Kidney capillary endothelial cell (primary cell): ENCODE measurements around the gene CD300LG.
"Not testable (repeated sequence)": the region's sequence is repeated elsewhere in the genome, so short reads cannot be mapped to it uniquely, and the experiment has no call there.

Source experiments
- DNase-seq: peaks from one replicate; pipeline ENCODE4 v3.0.0-alpha.2; 2018; ENCODE audit warnings: low spot score

CD300LG gene

GRCh38 chr17:43879723-43880419, 32.9 kb downstream of the CD300LG start:
- DNase-seq, result no peak

DNA sequence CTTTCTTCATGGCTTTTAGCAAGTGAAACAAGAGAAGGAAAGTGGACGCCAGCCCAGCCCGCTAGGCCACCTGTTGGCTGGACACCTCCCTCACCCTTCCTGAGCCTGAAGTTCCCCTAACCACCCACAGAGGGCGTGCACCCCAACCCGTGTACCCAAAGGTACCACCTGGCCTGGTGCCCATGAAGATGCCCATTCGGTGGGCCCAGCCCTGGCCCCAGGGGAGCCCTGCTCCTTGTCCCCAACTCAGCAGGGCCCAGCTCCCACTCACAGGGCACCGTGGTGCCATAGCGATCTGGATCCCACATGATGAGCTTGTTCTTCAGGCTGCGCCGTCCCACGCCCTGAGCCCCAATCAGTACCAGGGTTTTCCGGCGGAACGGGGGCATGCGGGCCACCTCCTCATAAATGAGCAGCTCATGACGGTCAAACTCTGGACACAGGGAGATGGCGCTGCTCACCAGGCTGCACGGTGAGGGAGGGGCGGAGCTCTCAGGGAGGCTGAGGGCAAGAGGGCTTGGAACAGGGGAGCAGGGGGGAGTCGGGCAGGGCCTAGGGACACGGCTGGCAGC, 33.5 kb downstream of the CD300LG start:
- no peak for DNase-seq

- DNase-seq, result no peak
Observed at GRCh38 chr17:43881181-43881580, 34.2 kb downstream of the CD300LG start.

GRCh38 chr17:43881758-43882505, 35.0 kb downstream of the CD300LG start:
- no peak for DNase-seq

- no peak for DNase-seq
Observed at GRCh38 chr17:43882761-43883415, 35.9 kb downstream of the CD300LG start.

DNA sequence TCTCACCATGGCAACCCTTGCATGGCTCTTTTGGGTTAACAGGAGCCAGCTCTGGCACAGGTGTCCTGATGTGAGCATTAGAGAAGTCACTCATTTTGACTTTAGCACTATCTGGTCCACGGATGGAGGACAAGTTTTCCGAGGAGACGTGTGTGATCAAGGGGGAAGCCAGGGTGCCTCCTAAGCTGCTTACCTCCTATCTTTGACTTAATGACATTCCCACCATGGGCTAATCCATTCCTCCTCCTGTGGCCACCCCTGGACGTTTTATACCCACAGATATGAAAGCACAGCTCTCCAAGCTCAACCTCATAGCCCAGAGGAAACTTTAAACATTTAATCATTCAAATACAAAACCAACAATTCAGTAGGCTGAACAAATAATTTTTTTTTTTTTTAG, 41.6 kb downstream of the CD300LG start:
- DNase-seq, result no peak

DNA sequence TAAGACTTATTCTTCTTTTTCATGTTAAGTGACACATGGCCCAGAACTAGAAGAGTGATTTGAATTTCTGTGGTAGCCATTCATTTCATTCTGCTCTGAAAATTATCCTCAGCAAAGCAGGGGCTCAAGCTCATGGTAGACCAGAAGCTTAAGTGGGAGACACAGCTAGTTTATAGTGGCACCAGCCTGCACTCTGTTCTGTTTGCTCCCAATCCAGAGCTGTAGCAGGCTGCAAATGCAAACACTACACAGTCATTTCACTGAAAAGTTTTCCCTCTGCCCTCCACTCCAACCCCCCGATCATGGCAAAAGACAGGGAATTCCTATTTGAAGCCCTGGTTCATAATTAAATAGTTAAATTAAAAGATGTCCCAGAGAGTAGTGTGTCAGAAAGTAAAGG, 43.3 kb downstream of the CD300LG start:
- no peak for DNase-seq

DNA sequence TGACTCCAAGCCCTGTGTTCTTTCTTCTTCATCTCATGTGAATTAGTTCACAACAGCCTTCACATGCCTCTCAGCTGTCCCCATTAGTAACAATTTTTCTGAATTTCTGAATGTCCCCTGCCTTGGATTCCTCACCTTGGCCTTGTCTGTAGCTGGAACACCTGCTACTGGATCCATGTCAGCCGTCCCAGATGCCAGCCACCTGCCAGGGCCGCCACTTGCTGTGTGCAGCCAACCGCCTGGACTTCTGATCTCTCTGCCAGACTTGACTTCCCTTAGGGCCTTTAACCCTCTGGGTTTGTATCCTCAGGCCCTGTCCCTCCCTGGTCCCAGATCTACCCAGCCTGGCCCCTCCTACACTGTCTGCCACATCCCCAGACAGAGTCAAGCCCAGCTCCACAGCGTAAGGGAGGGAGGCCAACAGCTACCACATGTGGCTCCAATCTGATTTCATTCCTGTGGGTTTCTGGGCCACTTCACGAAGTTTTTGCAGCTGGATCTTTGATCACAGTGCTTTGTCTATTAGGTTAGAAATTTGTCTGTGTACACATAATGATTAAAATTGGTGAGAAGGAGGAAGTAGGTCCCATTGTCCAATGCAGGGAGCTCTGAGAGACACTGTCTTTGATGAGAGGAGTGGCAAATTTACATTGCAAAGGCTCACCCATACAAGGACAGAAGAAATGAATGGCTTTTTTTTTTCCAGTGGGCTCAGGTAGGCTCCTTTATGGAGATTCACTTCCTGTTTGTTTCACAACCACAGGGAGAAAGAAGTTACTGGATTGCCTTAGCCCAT, 45.1 kb downstream of the CD300LG start:
- no peak for DNase-seq

GRCh38 chr17:43892647-43892952, 45.6 kb downstream of the CD300LG start:
- no peak for DNase-seq

DNA sequence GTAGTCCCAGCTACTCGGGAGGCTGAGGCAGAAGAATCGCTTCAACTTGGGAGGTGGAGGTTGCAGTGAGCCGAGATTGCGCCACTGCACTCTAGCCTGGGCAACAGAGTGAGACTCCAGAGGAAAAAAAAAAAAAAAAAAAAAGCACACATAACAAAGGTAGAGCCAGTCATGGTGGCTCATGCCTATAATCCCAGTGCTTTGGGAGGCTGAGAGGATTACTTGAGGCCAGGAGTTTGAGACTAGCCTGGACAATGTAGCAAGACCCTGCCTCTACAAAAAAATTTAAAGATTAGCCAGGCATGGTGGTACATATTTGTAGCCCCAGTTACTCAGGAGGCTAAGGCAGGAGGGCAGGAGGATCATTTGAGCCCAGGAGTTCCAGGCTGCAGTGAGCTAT, 47.5 kb downstream of the CD300LG start:
- DNase-seq, result not testable (repeated sequence)

- DNase-seq, result no peak
Observed at GRCh38 chr17:43897831-43898230, 50.9 kb downstream of the CD300LG start.

- DNase-seq, result no peak
Observed at GRCh38 chr17:43898446-43898845, 51.5 kb downstream of the CD300LG start.

DNA sequence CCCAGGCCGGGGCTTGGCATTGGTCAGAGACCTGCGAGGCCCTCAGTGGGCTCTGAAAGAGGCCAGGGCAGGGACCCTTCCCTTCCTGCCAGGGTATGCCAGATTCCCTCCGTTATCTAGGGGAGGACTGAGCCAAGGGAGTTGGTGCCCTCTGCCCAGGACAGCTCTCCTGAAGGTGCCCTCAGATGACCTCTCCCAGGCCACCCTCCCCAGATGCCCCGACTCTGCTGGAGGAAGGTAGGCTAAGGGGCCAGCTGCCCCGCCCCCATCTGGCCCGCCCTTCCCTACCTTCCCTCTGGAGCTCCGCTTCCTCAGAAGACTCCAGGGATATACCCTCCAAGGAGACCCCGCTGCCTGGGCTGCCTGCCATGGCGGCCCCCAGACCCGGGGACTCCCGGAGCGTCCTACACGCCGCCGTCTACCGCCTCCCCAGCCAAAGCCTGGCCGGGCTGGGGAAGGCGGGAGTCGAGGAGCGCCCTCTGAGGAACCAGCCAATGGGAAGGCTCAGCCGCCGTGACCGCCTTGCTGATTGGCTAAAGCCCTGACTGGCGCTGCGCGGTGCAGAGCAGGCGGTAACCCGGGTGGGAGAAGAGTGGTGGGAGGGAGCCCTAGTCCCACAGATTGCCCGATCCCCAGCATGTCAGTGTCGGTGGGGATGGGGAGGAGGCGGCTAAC, 53.3 kb downstream of the CD300LG start:
- DNase-seq, result peak; percentile 68

GRCh38 chr17:43900858-43901754, 54.1 kb downstream of the CD300LG start:
- DNase-seq, result no peak

DNA sequence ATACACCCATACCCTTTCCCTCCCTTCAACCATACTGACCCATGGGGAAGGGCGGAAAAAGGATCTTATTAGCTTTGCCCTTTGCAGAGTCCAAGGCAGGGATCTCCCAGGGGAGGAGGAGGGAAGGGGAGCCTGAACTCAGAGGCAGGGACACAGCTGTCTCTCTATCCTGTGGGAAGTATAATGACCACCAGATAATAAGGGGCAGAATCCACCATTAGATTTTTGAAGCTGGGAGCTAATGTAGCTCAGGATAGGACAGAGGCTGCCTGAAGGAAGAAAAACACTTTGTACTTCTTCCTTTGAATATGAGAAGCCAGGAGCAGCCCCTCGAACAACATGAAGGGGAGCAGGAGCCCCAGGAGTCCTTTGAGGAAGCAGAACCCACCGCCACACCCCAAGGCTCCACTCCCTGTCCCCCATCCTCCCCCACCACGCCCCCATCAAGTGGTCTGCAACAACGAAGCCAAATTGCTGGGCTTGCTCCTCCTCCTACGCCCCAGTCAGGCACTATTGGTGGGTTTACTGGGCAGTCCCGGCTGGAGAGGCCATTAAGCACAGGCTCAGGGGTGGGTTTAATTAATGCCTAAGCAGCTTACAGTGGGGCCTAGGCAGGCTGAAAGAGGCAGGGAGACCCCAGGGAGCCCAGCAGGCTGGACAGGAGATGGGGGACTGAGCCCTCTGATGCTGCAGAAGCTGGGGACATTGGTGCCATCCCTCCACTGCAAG, 55.0 kb downstream of the CD300LG start:
- no peak for DNase-seq

DNA sequence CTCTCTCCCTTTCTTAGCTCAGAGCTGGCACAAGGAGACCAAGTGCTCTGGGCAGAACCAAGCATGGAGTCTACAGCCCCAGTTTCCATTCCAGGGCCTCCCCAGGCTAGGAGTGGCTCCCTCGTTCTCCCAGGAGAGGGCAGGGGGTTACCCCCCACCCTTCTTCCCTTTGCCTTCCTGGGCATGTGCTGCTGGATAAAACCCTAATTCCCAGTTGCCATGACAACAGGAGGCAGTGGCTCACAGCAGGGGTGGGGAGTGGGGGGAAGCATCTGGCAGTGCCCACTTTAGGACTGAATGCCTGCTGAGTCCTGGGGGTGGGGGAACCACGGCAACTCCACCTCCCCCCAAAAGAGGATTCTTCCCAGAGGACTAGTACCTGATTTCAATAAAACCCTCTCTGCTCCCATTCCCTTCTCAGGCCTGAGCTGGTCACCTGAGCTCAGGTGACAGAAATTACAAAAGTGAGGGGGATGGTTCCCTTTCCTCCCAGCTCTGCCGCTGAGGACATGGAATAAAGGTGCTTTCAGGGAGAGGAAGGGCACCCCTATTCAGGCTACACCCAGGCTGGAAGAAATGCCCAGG, 58.5 kb downstream of the CD300LG start:
- DNase-seq, result no peak

- no peak for DNase-seq
Observed at GRCh38 chr17:43905985-43906852, 59.2 kb downstream of the CD300LG start.

DNA sequence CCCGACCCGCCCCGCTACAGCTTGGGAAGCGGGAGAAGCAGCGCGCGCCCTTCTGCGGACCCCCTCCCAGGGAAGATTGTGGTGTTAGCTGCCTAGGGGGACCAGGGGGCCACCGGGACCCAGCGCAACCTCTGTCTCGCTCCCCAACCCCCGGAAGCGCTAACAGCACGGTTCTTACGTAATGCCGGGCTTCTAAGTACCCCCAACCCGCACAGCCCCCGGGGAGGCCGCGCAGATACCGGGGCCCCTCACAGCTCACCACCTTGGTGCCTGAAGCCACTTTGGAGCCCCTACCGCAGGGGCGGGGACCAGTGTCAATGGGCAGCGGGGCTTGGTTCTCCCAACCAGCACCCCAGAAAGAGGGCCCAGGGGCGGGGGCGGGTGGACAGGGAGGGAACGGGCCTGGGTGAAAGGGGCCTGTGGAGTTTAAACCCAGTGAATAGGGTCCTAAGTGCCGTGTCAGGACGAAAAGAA, 60.0 kb downstream of the CD300LG start:
- DNase-seq, result no peak
